Left renal cortex interstitium (tissue), 4 donors: ENCODE measurements around the gene PLEKHG5. TPM values are rescaled to one million over a fixed set of nuclear protein-coding genes. Genes with fewer than 3 reads are reported as not detected.
"Not testable (repeated sequence)": the region's sequence is repeated elsewhere in the genome, so short reads cannot be mapped to it uniquely, and the experiment has no call there.

Experiments used
- DNase-seq, 4 donors: peaks; one replicate each; pipeline ENCODE4 v3.0.0-alpha.2; 2013; ENCODE audit warnings: low read depth in 4 of 4, low spot score in 2 of 4, missing footprints in 1 of 4
- polyA plus RNA-seq, 4 donors: library from polyadenylated mRNA; unstranded; fragments of 120-200 nt; gene quantifications; one replicate each; pipeline ENCODE4 v1.2.1, GENCODE V29; 2013; ENCODE audit not compliant: insufficient read length in 4 of 4

Gene PLEKHG5
- polyA plus RNA-seq, 4 donors, result 10.7 to 27.3 (median 19.9) TPM

DNA sequence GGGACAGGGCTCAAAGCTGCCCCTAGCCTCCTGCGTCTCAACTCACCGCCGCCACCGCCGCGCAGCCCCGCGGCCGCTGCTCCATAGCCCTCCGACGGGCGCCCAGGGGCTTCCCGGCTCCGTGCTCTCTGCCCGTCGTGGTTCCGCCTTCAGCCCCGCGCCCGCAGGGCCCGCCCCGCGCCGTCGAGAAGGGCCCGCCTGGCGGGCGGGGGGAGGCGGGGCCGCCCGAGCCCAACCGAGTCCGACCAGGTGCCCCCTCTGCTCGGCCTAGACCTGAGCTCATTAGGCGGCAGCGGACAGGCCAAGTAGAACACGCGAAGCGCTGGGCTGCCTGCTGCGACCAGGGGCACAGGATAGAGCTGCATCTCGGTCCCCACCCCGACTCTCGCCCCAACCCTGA is 25.4 kb downstream of the PLEKHG5 start, which contains the start of gene TNFRSF25:
Gene TNFRSF25, minus strand, starts transcription at position 151 of the 400 bp plus-strand sequence. Its CDS starts 66 bp downstream, at position 85.
- DNase-seq, result no peak

DNA sequence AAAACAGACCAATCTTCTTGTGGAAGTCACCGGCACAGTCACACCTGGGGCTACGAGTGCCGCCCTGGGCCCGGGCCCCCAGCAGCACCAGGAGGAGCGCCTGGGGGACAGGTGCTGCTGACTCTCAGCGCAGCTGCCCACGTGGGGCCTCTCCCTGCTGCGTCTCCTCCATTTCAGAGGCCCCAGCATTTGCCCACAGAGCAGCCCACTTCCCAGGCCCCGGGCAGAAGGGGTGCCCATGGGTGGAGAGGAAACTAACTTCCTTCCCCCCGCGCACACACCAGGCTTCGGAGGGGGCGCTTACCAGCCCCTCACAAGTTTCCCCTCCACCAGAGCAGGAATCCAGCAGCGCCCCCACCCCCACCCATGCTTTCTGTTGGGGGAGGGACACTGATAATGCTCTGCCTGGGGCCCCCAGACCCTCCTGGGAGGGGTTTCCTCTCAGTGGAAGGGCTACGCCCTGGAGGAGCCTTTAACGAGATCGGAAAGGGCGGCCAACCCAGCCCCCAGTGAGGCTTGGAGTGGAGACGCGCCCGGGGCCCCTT is 25.9 kb downstream of the PLEKHG5 start:
- no peak for DNase-seq

DNA sequence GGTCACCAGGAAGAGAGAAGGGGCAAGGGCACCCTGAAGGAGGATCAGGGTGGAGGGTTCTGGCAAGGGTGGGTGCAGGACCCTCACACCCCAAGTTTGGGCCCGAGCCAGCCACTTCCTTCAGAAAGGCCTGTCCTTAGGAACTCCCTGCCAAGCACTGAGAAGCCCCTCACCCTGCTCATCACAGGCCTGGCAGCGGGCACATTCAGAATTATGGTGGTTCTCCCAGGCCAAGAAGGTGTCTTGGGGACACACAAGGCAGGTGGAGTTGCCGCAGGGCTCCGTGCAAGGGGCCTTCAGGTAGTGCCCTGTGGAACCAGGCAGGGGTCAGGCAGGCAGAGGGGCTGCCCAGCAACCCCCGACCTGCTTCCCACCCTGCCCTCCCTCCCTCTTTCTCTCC is 26.6 kb downstream of the PLEKHG5 start:
- no peak for DNase-seq

DNA sequence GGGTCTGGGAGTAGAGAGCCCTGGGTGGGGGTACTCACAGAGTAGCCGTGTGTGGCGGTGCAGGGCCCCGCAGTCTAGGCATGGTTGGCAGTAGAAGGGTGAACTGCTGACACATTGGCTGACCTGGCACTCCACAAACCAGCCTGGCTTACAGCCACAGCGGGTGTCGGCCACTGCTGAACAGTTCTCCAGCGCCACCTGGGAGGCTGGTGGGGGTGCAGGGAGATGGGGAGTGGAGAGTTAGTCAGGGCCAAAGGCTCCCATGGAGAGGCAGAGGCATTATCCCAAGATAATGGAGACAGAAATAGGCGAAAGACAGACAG is 27.0 kb downstream of the PLEKHG5 start:
- no peak for DNase-seq

- DNase-seq, result no peak
Observed at GRCh38 chr1:6463120-6463412, 28.4 kb downstream of the PLEKHG5 start.

DNA sequence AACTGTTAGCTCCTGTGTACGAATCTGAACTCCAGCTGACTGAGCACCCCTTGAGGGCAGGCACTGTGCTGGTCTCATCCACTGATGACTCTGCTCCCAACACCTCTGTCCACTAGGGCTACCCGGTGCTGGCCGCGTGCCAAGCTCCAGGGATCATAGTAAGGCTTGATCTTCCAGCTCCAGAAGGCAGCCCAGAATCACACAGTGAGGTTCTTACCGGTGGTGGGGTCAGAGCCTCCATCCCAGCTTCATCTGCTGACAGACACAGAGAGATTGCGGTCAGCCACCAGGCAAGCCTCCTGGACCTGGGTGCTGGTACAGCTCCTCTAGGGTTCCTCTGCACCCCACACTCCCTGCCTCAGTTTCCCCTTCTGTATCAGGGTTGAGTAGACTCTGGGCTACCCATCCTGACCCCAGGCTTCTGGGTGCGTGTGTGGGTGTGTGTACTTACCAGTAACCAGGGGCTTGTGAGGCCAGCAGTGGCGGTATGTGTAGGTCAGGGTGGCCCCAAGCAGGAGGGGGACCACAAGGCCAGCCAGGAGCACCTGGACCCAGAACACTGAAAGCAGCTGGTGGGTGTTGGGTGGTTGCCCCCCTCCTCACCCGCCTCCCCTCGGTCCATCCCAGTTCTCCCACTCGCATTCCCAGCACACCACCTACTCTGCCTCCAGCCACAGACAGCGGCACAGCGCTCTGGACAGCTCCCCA is 28.9 kb downstream of the PLEKHG5 start:
- no peak for DNase-seq

GRCh38 chr1:6461538-6462411 is 29.7 kb downstream of the PLEKHG5 start:
- no peak for DNase-seq

DNA sequence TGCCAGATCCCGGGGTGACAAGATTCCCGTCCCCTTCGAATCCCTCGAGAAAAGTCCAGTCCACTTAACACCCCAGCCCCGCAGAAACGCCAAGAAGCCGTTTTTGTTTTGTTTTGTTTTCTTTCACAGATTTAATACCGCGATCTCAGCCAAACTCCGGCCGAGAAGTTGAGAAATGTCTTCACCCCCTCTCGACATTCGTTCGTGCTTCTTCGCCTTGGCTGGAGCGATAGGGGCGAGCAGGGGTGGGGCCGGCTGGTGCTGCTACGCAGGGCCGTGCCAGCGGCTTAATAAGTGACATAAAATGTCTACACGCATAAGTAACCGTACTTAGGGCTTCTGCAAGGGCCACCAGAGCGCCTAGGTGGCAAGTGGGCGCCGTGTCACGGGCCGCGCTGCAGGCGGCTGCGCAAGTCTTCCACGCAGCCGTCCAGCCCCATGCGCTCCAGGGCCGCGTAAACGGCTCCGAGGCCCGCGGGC is 30.4 kb downstream of the PLEKHG5 start:
- DNase-seq, result no peak

DNA sequence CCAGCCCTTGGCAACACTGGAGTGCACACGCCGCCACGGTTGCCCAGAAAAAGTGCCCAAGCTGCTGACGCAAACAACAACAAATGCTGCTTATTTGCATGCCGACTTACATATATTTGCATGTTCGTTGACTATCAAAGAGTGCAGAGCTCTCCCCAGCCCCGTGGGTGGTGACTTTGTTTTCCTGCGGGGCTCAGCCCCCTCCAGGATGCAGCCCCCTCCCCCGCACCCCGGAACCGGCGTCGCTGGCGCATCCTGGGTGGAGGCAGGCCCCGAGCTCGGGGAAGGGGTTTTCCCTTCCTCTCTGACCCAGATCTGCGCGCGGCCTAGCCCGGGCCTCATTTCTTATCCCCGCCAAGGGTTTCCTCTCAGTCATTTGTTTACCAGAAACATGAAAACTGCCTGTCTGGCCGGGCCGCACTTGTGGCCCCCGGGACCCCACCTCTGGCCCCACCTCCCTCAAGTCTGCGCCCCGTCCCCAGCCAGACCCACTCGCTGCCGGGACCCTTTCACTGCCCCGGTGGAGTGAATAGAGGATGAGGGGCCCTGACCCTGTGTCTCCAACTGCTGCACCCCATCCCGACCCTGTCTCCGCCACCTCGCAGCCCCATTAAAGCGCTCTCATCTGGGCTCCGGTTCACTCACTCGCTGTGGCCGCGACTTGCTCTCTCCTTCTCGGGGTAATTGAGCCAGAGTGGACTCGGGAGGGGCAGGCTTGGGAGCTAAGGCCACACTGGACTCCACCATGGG is 31.0 kb downstream of the PLEKHG5 start:
- no peak for DNase-seq

- no peak for DNase-seq
Observed at GRCh38 chr1:6459850-6460265, 31.6 kb downstream of the PLEKHG5 start.

GRCh38 chr1:6456800-6457466 is 34.5 kb downstream of the PLEKHG5 start:
- no peak for DNase-seq

DNA sequence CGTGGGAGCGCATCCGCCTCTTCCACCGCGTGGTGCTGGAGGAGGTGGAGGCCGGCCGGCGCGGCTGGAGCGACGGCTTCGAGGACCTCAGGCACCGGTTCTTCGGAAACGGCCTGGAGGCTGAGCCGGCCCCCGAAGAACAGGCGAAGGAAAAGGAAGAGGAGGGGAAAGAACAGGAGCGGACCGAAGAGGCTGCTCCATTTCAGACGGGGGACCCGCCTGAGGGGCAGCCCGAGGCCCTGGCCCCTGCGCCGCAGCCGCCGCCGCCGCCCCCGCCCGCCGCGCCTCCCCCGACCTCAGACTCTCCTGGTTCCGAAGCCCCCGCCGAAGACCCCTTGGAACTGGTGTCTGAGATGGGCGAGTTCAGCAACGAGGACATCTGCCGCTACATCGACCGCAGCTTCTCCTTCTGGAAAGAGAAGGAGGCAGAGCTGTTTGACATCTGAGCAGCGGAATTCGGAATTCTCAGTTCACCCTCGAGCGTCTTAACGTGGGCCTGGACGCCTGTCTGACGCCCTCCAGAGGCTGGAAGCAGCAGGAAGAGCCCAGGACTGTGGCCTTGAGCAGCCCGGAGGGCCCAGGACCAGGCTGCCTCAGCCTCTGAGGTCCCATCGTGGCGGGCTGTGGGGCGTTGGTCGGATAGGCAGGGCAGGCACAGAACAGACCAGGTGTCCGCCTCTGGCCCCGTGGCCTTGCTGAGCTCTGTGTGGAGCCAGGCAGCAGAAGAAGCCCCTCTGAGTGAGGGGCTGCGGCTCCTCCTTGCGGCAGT is 35.5 kb downstream of the PLEKHG5 start:
- DNase-seq, result not testable (repeated sequence)

DNA sequence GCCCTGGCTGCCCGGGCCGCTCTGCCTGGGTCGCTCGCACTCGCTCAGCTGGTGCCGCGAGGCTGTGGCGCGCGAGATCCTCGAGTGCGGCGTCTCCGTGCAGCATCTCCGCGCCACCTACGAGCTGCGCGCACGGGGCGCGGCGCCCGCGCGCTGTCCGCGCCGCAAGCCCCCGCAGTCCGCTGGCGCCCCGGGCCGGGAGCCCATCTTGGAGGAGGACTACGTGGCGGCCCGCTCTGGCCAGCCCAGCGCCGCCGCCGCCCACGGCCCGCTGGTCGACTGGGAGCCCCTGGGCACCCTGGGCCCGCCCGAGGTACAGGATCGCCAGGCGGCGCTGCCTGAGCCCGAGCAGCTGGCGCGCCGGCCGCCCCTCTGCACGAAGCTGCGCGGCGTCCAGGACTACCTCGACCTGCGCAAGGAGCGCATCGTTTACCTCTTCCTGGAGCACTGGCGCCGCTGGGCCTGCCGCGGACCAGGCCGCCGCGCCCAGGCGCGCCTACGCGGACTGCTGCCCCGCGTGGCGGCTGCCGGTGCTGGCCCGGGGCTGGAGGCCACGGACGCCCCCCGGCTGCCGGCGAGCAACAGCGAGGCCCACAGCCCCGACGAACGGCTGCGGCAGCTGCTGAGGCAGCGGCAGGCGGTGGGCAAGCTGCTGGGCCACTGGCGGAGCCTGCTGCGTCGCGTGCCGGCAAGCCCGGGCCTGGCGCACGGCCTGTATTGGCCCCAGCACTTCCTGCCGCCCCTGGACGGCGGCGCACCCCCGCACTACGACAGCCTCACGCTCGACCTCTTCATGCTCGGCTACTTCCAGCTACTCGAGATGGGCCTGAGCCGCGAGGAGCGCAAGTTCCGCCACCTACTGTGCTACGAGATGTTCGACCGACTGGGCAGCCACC is 36.4 kb downstream of the PLEKHG5 start:
- no peak for DNase-seq

GRCh38 chr1:6453895-6454855 is 37.3 kb downstream of the PLEKHG5 start:
- not testable (repeated sequence) for DNase-seq

DNA sequence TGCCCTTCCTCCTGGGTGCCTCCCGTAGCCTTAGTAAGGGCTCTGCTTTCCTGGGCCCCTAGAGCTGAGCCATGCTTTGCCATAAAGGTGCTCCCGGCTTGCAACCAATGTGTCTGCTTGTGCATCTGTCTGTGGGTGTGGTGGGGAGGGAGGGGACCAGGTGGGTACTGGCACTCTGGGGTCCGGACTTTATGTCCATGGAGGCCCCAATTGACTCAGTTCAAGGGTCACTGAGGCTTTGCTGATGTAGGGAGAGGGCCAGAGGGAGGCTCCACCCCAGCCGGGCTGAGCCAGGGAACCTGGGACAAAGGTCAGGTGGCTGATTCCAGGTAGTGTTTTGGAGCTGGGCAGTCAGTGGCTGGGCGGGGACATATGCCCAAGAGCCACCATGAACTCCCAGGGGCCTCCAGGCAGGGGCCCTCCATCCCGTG is 40.5 kb downstream of the PLEKHG5 start:
- no peak for DNase-seq

GRCh38 chr1:6450486-6450885 is 41.0 kb downstream of the PLEKHG5 start:
- DNase-seq, result not testable (repeated sequence)

DNA sequence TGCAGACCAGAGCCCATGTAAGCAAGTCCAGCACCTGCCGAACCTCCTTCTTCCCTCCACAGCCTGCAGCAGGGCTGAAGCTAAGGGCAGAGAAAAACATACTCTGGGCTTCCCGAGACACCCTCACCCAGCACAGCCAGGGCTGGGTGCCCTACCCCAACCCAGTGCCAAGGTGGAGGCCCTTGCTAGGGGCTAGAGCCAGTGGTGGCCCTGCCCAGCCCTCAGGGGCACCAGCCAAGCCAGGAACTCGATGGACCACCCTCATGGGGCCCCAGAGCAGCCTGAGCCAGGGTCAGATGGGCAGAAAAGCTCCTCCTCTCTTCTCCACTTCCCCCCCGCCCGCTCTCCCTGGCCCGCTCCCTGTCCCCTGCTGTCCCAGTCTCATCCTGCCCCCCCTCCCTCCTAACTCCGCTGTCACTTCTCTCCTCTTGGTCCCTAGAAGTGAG is 41.4 kb downstream of the PLEKHG5 start:
- no peak for DNase-seq
